Measurements from ENCODE around the gene NAXE.
"Not testable (repeated sequence)": the region's sequence is repeated elsewhere in the genome, so short reads cannot be mapped to it uniquely, and the experiment has no call there.

DNA sequence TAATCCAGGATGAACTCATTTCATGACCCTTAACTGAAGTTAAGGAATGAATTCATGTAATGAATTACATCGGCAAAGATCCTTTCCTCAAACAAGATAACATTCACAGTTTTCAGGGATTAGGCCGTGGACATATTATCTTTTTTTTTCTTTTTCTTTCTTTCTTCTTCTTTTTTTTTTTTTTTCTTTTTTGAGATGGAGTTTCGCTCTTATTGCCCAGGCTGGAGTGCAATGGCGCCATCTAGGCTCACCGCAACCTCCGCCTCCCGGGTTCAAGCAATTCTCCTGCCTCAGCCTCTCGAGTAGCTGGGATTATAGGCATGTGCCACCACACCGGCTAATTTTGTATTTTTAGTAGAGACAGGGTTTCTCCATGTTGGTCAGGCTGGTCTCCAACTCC lies 39.6 kb downstream of the NAXE start:
- not testable (repeated sequence) for TF ChIP-seq POLR2A, POLR2AphosphoS5, POU2F2 (IDR thresholded peaks at IDR 0.05; ENCODE audit: low read depth, low read length)

All from GM12891 (cell line).